B cell (primary cell): ENCODE data around the gene VWA1.

Source experiments
- CTCF ChIP-seq: fragments of 200-600 bp; IDR thresholded peaks from one replicate; pipeline ENCODE4 v1.8.0; 2022; ENCODE audit warnings: antibody characterized with exemption, mild to moderate bottlenecking
- EZH2 ChIP-seq: IDR thresholded peaks from 2 replicates; pipeline ENCODE4 v1.6.1; 2012; ENCODE audit warnings: borderline replicate concordance, low read depth, mild to moderate bottlenecking, moderate library complexity, low read length; ENCODE audit not compliant: insufficient read depth, poor library complexity, severe bottlenecking

- no peak for TF ChIP-seq CTCF
- TF ChIP-seq EZH2, result no peak
Measured at GRCh38 chr1:1449099-1449739, 13.7 kb downstream of the VWA1 start, which contains the start of gene ATAD3C.
